GM21723 (cell line): Measurements from ENCODE around the gene CRISPLD2.

Source experiments
- ATAC-seq: cut with Tn5 transposase; IDR thresholded peaks from one replicate; pipeline ENCODE4 v1.9.1; 2021; ENCODE audit warnings: mild to moderate bottlenecking, moderate library complexity; ENCODE audit not compliant: unreplicated experiment

Gene CRISPLD2

DNA sequence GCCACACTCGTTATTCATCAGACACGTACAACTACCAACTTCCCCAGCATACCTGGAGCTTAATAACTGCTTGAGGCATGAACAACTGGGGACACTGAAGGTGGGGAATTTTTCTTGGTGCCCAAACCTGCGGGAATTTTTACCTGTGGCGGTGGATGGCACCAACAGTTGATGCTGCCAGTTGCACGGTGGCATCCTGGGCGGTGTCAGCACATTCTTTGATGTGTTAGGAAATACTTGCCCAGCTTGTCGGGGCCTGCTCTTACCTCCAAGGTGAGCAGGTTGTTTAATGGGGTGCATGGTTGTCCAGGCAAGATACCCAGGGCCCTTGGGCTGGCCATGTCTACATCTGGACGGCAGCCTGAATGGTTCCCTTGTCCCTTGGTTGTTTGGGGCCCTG is 79.6 kb downstream of the CRISPLD2 start:
- ATAC-seq, result no peak

DNA sequence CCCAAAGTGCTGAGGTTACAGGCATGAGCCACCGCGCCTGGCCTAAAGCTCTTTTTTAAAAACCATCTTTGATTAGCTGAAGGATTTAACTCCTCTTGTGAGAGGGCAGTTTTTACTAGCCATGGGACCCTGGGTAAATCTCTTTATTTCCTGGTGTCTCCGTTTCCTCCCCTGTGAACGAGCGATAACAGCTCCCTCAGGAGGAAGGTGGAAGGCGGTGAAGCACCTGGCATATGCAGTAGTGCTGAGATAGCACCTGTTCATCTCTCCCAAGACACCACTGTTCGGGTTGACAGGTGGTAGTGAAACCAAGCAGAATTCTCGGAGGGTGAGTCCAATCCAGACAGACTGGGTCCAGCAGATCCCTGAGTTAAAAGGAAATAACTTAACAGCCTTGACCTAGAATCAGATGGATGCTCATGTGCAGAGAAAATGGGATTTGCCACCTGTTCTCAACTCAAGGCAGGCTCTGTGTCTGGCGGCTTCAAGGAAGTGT is 86.2 kb downstream of the CRISPLD2 start:
- ATAC-seq, result no peak

DNA sequence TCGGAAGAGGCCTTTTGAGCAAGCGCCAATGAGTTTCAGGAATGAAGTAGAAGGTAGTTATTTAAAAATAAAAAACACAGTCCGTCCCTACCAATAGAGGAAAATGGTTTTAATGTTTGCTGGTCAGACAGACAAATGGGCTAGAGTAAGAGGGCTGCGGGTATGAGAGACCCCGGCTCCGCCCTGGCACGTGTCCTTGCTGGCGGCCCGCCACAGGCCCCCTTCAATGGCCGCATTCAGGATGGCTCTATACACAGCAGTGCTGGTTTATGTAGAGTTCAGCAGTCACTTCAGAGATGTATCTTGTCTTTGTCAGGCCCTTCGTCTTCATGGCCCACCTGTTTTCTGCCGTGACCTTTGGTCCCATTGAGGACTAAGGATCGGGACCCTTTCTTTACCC is 87.3 kb downstream of the CRISPLD2 start:
- no peak for ATAC-seq

DNA sequence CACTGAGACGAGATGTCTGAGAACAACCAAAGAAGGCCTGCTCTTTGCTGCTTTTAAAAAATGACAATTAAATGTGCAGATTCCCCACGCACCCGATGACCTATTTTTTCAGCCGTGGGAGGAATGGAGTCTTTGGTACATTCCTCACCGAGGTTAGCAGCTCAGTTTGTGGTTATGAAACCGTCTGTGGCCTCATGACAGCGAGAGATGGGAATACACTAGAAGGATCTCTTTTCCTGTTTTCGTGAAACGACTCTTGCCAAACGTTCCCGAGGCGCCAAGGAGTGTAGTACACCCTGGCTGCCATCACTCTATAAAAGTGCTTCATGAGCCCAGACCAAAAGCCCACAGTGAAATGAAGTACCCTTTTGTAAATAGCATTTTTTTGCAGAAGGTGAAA is 87.8 kb downstream of the CRISPLD2 start:
- ATAC-seq, result no peak

DNA sequence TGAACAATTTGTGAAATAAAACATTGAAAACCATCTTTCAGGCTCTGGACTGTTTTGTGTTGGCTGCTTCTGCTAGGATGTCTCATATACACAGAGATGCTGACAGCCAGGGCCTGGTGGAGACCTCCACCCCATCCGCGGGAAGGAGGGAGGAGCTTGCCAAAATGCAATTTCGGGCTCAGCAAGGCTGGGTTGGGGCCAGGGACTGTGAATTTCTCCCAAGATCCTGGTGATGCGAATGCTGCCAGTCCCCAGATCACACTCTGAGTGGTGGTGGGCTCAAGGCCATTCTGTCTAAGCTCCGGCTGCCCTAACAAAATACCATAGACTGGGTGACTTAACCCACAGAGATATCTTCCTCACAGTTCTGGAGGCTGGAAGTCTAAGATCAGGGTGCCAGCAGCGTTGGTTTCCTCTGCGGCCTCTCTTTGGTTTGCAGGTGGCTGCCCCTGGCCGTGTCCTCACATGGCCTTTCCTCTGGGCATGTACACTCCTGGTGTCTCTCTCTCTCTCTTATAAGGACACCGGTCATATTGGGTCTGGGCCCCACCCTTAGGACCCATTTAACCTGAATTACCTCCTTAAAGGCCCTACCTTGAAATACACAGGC is 89.8 kb downstream of the CRISPLD2 start:
- no peak for ATAC-seq

DNA sequence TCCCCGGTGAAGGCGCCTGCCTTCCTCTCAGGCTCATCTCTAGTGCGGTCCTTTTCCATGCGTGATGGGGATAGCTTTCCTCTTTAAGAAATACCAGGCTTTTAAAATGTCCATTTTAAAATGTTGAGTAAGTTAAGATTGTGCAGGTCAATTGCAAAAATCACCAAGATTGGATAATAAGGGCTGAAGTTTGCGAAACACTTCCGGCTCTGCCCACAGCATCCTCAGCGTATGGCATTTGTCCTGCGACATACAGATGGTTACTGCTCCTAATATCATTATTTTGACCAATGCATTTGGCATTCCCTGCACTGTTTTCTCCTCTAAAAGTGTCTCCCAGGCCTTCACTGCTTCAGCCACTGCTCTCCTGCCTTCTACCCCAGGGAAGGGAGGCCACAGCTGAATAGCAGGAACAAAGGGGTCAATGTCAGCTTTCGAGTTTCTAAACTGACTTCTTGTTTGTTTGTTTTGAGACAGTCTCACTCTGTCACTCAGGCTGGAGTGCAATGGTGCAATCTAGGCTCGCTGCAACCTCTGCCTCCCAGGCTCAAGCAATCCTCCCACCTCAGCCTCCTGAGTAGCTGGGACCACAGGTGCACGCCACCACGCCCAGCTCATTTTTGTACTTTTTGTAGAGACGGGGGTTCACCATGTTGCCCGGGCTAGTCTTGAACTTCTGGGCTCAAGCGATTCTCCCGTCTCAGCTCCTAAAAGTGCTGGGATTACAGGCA is 91.9 kb downstream of the CRISPLD2 start:
- ATAC-seq, result no peak

DNA sequence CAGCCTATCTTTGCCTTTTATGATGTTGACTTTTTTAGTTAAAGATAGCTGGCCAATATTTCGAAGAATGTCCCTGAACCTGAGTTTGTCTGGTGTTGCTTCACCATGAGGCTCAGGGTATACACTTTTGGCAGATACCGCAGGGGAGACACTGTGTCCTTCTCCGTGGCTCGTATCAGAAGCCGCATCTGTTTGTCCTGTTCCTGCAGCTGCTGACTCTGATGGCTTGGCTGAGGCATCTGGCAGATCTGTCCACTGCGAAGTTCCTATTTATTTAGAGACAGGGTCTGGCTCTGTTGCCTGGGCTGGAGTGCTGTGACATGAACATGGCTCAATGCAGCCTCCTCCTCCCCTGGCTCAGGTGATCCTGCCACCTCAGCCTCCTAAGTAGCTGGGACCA is 93.5 kb downstream of the CRISPLD2 start:
- no peak for ATAC-seq

DNA sequence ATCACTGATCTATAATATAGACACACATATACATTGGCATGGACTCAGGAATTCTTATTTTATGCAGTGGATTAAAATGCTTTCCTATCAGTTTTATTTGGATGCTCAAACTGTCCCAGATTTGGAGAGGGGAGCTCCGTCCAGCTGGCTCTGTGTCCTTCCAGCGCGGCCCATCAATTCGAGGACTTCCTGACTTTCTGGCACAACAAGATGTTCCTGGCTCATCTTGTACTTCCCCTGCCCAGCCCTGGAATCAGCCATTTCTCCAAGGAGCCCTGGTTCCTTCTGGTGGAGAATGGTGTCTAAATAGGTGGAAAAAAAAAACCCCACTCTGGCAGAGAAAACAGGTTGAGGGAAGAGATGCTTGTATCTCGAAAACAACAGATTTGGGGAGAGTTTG is 94.5 kb downstream of the CRISPLD2 start:
- no peak for ATAC-seq

DNA sequence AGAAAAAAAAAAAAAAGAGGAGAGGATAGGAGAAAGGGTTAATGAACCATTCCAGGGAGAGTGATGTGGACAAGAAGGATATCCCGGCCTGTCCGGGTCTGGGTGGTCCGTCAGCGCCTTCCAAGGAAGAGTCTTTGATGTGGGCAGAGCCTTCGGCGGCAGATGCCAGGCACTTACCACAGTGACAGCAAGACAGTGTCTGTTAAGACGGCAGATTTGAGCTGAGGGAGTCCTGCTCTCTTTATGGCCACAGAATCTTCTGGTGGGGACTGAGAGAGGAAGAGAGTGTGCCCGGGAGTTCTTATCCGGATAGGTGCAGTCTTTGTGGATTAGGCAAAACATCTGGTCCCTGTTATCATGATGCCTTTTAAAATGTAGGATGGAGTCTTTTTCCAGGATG is 96.4 kb downstream of the CRISPLD2 start:
- no peak for ATAC-seq

DNA sequence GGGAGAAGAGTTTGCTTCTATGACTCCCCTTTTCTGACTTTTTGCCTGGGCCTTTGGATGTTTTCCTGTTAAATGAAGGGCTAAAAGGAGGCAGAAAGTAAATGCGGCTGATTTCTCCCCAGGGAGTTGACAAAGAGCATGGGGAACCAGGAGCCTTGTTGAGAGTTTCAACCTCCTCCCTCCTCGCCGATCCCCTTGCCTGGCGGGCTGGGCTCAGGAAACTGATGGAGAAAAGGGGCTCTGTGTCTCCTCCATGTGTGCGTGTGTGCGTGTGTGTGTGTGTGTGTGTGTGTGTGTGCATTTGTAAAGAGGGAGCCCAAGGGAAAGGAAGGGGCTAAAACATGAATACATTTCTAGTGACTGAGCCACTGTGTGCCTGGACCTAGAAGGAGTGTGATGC is 97.1 kb downstream of the CRISPLD2 start:
- ATAC-seq, result no peak

DNA sequence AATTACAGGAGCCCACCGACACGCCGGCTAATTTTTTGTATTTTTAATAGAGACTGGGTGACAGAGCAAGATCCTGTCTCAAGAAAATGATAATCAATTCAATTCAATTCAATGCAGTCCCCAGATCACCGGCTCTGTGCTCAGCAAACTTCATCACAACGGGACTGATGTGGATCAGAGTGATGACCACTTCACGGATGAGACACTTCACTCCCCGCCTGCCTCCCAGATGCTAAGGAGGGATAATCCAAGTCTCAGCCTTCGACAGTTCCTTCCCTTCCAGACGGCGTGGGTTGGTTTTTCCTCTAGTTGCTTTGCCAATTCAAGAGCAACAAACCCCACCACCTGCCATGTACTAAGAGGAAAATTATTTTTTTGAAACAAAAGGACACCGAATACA is 97.7 kb downstream of the CRISPLD2 start:
- no peak for ATAC-seq

DNA sequence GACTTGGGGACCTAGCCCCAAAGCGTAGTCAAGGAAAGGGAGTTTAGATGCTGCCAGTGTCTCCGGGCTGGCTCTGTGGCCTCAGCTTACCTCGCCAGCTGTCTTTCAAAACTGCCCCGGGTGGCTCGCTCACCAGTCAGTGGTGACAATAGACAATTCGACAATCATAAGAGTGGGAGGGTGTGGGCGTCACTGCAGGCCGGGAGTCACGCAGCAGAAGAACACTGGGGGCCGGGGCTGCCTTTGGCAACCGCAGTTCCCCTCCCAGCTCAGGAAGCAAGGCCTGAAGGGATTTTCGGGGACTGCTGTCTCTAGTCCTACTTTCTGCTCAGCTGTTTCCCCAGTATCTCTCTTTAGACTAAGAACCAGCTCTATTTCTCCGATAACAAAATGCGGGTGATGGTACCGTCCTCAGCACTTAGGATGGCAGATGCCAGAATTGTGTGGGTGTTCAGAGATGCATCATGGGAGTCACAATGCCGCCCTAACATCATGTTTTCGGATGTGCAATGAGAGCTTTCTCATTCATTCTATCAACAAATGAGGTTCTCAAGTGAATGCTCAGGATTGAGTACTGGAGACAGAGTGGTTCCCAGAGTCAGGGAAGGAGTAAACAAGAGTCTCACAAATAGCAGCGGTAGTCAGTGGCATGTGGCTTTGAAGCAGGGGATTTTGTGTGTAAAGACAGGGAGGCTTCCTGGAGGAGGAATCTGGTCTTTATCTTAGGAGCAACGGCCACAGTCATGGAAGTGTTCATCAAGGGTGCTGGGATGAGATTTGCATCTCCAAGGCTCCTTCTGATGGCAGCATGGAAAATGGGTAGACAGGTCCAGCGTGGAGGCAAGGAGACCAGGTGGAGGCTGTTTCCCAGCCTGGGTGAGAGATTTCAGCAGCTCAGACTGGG is 98.5 kb downstream of the CRISPLD2 start:
- ATAC-seq, result no peak

DNA sequence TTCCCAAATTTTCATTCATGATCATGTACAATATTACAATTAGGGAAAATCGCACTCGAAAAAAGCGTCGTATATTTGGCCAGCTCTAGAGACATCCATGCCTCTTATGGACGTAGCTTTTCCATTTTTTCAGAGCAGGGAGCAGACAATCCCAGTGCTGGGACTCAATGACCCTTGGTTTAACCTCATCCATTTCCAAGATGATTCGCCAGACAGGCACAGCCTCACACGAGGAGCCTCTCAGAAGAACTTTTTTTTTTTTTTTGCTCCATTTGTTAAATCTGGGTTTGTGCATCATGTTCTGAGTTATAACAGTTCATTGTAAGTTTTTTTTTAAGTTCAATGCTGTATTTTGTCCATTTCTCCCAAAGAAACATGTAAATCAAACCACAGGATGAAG is 99.5 kb downstream of the CRISPLD2 start:
- ATAC-seq, result no peak

DNA sequence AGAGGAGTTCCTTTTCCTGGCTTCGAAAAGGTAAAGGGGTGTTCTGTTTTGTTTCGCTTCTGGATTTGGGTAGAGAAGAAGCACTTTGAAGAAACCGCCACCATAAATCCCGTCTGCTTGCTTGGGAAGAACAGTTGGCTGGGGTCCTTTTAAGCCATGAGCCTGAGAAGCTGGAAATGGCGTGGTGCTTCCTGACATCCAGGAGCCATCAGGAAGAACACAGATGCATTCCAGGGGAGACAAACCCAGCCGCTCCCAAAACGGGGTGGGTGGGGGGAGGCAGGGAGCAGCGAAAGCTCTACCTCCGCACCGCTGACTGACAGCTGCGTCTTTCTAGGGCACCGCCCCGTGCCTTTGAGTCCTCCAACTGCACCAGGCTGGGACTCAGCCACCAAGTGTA is 99.9 kb downstream of the CRISPLD2 start:
- no peak for ATAC-seq

DNA sequence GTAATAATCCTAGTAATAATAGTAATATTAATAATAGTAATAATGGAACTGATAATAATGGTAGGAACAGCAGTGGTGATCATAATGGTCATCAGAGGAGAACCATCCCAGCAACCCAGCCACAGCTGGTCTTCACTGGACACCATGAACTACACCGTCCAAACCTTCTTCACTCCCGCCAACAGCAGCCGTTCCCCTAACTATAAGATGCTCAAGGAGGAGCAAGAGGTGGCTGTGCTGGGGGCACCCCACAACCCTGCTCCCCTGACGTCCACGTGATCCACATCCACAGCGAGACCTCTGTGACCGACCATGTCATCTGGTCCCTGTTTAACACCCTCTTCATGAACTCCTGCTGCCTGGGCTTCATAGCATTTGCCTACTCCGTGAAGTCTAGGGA is 100.5 kb downstream of the CRISPLD2 start:
- no peak for ATAC-seq

DNA sequence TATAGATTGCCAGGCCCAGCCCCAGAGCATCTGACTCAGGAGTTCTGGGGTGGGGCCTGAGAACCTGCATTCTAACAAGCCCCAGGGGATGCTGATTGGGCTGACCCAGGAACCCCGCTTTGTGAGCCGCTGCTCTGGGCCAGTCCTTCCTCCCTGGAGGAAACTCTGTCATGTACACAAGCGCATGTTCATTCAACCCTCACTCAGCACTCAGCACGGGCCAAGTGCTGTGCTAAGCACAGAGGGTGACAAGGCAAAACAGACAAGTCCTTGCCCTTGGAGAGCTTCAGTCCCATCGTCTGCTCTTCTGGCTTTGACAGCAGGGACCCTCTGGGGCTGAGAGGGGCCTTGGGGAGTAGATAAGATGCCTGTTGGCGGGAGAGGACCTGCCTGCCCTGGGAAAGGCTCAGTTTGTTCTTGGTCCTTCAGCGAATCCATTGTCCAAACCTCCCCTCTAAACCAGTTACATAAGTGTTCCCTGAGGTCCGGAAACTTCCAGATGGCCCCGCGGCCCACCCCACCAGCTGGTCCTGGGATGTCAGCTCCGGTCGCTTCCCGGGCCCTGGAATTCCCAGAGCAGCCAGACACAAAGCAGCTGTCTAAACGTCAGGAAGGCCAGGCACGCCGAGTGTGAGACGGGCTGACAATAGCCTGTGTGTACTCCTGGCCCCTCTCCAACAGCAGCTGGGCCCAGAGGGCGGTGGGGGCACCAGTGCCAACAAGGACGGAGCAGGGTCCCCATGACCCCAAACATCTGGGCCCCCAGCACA is 102.8 kb downstream of the CRISPLD2 start:
- no peak for ATAC-seq

DNA sequence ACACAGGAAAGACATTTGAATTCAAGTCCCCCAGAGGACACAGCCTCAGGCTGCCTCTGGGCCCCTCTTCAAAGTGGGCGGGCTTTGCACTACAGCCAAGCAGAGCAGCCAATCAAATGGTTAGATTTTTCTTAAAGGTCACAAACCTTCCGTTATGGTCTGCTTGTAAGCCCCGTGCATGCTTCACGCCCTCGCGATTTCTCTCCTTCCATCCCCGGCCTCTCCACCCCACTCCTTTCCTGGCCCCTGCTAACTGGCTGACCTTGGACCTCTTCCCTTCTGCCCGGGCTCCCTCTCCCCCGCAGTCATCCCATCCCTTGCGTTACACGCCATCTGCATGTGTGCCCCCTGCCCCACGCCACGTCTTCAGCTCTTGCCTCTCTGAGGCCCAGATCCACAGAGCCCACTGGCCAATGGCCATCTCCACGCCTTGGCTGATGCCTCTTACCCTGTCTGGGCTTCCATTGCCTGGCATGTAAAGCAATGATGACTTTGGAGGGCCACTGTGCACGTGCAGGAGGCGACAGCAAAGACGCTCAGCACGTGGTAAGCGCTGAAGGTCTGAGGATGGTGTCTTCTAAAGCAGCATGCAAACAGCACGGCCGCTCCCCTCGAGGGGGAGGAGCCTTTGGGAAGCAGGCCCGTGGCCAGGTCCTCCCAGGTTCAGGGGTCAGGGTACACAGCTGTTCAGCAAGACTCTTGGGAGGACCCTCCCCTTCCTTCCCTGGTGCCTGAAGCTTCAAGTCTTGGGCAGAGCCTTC is 104.7 kb downstream of the CRISPLD2 start:
- ATAC-seq, result no peak

DNA sequence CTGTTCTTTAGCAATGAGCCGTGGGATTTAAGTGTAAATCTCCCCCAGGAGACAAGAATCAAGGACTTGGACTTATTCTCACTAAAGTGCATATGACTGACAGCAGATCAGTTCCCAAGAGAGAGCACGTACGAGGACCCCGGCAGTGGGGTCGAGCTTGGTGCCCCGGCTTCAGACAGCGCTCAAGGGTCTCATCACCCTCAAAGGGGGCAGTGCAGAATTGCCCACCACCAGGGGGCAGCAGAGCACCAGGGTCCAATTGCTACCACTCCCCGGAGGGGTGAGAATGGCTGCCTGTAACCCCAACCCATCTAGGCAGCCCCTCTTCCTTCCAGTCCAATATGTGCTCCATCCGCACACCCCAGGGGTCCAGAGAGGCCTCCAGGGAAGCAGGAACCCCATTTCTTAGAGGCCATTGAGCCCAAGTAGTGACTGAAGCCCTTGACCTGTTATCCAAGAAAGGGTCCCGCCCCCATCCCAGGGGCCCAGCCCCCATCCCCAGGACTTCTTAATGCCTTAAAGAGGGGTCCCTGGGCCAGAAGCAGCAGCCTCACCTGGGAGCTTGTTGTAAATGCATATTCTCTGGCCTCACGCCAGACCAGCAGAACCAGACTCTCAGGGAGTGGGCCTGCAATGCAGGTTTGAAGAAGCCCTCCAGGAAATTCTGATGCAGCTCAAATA is 105.4 kb downstream of the CRISPLD2 start:
- no peak for ATAC-seq

DNA sequence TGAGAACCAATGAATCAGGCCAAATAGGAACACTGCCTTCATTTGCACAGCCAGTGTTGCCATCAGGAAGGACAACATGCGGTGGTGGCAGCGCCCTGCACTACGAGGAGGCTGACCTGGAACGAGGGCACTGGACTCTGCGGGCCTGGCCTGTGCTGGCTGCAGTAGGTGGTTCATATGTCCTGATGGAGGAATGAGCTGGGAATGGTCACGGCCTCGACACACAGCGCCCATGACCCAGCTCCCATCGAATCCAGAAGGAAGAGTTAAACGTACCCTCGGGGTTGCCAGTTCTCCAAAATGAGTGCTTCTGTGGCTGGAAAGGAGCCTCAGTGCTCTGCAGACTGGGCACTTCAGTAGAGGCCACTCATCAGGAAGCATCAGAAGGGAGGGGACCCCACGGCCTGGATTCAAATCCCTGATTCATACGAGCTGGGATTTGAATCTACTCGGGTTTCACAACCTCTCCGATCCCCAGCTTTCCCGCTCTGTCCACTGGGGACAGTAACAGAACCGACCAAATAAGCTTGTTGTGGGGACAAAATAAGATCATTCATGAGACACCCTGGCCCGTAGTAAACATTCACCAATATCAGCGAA is 106.1 kb downstream of the CRISPLD2 start:
- no peak for ATAC-seq
